Activated T-helper 17 cell treated with anti-CD3 and anti-CD28 coated beads, Interleukin-2, amount 50 U/mL, for 72 hours (primary cell): ENCODE data around the gene CACNA2D1. TPM values are rescaled to one million over a fixed set of nuclear protein-coding genes. Genes with fewer than 3 reads are reported as not detected.
"Not testable (repeated sequence)": the region's sequence is repeated elsewhere in the genome, so short reads cannot be mapped to it uniquely, and the experiment has no call there.

Source experiments
- ATAC-seq: fragments of 150-1000 bp; cut with Tn5 transposase; replicated peaks from 2 replicates; pipeline ENCODE4 v1.10.0; 2021; ENCODE audit warnings: mild to moderate bottlenecking, moderate library complexity
- H3K27ac Mint-ChIP-seq: one replicate; pipeline ENCODE4 v1.8.0; 2022; ENCODE audit warnings: mixed read lengths
- H3K27me3 Mint-ChIP-seq: one replicate; pipeline ENCODE4 v1.8.0; 2022; ENCODE audit warnings: mixed read lengths
- H3K36me3 Mint-ChIP-seq: one replicate; pipeline ENCODE4 v1.8.0; 2022; ENCODE audit warnings: low read depth, mild to moderate bottlenecking, mixed read lengths
- H3K4me1 Mint-ChIP-seq: one replicate; pipeline ENCODE4 v1.8.0; 2022; ENCODE audit warnings: mixed read lengths
- H3K4me3 Mint-ChIP-seq: one replicate; pipeline ENCODE4 v1.8.0; 2022; ENCODE audit warnings: mild to moderate bottlenecking, mixed read lengths
- H3K9me3 Mint-ChIP-seq: one replicate; pipeline ENCODE4 v1.8.0; 2022; ENCODE audit warnings: mixed read lengths
- total RNA-seq, 2 donors: library from RNA; stranded (reverse); gene quantifications; one replicate each; pipeline ENCODE4 v1.2.3, GENCODE V29; 2022

Gene CACNA2D1
- total RNA-seq, 2 donors from 2014 or later = not detected

DNA sequence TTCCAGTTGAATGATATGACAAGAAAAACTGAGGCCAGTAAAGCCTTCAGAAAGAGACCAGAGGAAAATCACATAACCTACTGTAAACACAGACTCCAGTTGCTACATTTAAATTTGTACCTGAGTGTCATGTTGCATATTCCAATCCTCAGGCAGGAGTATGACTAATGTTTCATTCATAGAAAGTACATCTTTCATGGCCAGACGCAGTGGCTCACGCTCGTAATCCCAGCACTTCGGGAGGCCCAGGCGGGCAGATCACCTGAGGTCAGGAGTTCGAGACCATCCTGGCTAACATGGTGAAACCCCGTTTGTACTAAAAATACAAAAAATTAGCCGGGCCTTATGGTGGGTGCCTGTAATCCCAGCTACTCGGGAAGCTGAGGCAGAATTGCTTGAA lies 429.0 kb downstream of the CACNA2D1 start:
- ATAC-seq, H3K4me1 Mint-ChIP-seq, H3K36me3 Mint-ChIP-seq, H3K9me3 Mint-ChIP-seq, H3K27me3 Mint-ChIP-seq, H3K4me3 Mint-ChIP-seq, H3K27ac Mint-ChIP-seq: not testable (repeated sequence)

DNA sequence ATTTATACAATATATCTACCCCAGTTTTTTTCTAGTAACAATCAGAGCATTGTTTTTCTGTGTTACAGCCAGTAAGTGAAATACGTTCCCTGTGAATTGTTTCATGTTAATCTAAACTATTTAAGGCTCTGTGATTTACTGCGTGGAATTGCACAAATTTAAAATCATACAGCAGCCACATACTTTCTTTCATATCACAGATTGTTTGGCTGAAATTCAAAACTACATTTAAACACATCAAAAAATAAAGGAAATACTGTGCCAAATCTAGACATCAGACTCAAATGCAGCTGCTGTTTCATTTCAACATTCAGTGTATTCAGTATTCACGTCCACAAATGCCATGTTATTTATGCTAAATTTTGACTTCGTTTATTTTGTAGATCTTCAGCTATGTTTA lies 431.1 kb downstream of the CACNA2D1 start:
- H3K27me3 Mint-ChIP-seq = no peaks in the 10 kb centered on the region
- ATAC-seq = no peak
- no peaks in the 10 kb centered on the region for H3K4me1 Mint-ChIP-seq
- no peak overlapping the region for H3K4me3 Mint-ChIP-seq
- no peaks in the 10 kb centered on the region for H3K36me3 Mint-ChIP-seq
- no peak overlapping the region for H3K27ac Mint-ChIP-seq
- H3K9me3 Mint-ChIP-seq = peaks cover 4% of the 10 kb centered on the region

DNA sequence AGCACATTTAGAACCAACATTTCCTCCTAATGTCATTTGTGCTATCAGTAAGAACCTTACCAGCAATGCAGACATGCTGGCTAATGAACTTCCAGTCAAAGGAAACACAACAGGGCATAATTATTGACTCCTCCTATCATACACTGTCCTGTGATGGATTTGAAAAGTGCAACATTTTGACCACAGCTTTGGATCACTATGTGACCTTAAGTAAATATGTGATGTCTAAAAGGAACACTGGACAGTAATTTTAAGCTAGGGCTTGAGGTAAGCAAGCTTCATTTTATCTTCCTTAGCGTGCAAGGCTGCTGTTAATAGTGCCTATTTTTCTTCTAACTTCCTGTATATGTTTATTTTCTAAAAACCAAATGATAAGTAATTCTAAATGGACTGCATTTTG lies 433.2 kb downstream of the CACNA2D1 start:
- no peak overlapping the region for H3K27ac Mint-ChIP-seq
- no peaks in the 10 kb centered on the region for H3K4me1 Mint-ChIP-seq
- H3K4me3 Mint-ChIP-seq = no peak overlapping the region
- peaks cover 4% of the 10 kb centered on the region for H3K9me3 Mint-ChIP-seq
- H3K36me3 Mint-ChIP-seq = no peaks in the 10 kb centered on the region
- ATAC-seq = no peak
- H3K27me3 Mint-ChIP-seq = no peaks in the 10 kb centered on the region

DNA sequence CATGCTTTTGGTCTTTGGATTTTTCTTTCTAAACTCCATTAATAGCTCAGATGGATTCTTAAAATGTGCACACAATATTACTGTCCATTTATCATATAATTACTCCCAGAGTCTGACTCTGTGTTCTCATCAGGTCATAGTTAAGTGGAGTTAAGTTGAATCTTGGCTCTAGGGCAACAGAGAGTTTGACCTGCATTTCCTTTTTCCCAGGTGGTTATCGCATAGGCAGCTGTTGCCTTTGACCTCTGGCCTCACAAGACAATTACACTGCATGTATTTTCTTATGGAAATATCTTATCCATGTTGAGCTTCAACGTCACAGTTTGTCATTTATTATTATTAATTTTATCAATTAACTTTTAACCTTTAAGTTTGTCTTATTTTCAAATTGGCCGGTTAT lies 436.3 kb downstream of the CACNA2D1 start:
- no peaks in the 10 kb centered on the region for H3K36me3 Mint-ChIP-seq
- H3K9me3 Mint-ChIP-seq = peaks cover 4% of the 10 kb centered on the region
- no peak overlapping the region for H3K4me3 Mint-ChIP-seq
- no peak overlapping the region for H3K27ac Mint-ChIP-seq
- H3K27me3 Mint-ChIP-seq = no peaks in the 10 kb centered on the region
- no peak for ATAC-seq
- H3K4me1 Mint-ChIP-seq = no peaks in the 10 kb centered on the region

DNA sequence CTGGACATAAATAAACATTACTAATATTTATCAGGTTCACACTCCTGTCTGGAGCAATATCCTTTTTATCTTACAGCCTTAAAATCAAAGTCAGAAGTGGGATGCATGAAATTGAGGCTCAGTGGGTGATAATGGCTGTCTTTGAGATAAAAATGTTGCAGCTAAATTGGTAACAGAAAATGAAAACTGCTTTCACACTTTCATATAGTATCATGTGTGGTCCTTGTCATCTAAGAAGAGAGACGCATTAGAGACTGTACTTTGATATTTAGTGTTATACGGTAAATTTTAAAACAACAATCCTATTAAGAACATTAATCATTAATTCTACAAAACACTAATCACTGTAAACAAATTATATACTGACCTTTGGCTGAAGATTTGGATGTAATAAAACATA lies 438.5 kb downstream of the CACNA2D1 start:
- no peak for ATAC-seq

DNA sequence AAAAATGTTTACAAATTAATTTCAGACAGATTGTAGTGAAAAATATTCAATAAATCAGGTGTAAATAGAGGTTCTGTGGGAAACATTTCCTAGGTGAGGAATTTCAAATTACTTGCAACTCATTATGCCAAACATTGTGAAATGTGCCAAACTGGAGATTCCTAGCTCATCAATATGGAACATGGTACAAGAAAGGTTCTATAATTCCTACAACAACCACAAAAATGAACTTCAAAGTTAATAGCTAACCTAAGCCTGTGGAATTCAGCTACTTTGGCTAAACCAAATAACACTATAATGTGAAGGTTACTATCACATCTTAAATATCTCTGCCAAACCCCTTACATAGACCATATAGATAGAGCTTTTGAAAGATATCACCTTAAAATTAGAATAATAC lies 450.4 kb downstream of the CACNA2D1 start:
- Mint-ChIP-seq H3K27me3 (no peaks in the 10 kb centered on the region), H3K4me1 (no peaks in the 10 kb centered on the region), H3K36me3 (no peaks in the 10 kb centered on the region), H3K9me3 (no peaks in the 10 kb centered on the region), H3K27ac (no peak overlapping the region), H3K4me3 (no peak overlapping the region)
- no peak for ATAC-seq

More for the DNA sequence above, 438.5 kb downstream of the CACNA2D1 start:
- Mint-ChIP-seq H3K36me3 (no peaks in the 10 kb centered on the region), H3K4me1 (no peaks in the 10 kb centered on the region), H3K27me3 (no peaks in the 10 kb centered on the region), H3K27ac (no peak overlapping the region), H3K9me3 (peaks cover 4% of the 10 kb centered on the region), H3K4me3 (no peak overlapping the region)

DNA sequence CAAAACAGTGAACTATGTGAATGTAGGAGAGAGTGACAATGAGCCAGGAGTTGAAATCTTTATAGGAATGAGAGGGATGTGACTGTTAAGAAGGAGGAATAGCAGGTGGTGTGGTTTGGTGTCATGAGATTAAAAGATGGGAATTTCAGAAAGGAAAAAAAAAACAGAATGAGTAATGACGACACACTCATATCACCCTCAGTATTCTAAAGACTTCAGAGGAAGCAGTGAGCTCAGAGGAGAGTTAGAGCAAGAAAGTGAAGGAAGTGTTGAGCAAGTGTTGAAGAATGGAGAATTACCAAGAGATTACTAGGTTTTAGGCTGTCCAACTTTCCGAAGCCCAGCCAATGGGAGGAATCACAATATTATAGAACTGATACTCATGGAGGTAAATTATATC lies 453.2 kb downstream of the CACNA2D1 start:
- Mint-ChIP-seq H3K27me3 (no peaks in the 10 kb centered on the region), H3K9me3 (no peaks in the 10 kb centered on the region), H3K27ac (no peak overlapping the region), H3K4me1 (no peaks in the 10 kb centered on the region), H3K4me3 (no peak overlapping the region), H3K36me3 (no peaks in the 10 kb centered on the region)
- no peak for ATAC-seq

DNA sequence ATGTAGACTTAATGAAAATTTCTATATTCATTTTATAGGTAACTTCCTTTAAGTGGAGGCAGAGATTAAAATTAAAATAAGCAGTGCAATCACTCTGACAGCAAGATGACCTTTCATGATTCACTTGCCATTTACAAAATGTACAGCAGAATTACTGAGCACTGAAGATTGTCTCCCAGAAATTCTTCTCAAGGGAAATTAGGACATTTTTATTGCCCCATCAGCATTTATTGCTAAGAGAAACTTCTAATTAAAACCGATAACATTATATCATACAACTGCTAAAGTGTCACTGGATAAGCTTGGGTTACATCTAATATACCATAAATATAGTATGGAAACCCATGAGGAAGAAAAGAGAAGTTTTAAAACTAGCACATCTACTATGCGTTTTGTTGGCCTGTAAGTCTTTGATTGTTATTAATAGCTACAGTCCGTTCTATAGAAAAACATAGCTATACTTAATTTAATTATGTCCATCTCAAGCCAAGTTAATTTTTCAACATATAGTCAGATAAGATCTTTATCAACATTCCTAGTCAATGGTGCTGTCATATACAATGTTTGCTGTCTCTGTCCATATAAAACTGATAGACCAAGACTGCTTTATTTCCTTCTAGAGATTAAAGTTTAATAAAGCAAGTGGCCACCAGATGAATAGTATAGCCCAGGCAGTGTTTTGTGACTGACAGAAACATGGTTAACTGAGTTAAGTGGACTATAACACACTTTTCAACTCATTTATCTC lies 456.7 kb downstream of the CACNA2D1 start:
- ATAC-seq = no peak
- Mint-ChIP-seq H3K27ac (no peak overlapping the region), H3K4me1 (no peaks in the 10 kb centered on the region), H3K27me3 (no peaks in the 10 kb centered on the region), H3K4me3 (no peak overlapping the region), H3K9me3 (no peaks in the 10 kb centered on the region), H3K36me3 (no peaks in the 10 kb centered on the region)

DNA sequence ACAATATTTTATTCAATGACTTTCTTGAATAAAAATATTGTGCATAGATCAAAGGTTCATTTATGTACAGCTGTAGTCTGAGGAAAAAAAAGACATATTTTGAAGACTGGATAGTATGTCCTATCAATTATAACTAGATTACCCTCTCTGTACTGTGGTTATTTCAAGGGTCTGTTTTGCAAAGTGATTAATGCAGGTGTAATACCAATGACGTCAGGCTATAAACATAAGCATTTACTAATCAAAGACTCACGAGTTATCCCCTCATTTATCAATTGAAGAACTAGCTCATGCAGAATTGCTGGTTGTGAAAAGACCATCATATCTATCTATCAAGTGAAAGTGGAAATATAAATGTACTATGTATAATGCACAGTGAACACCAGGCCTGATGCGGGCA lies 460.2 kb downstream of the CACNA2D1 start:
- Mint-ChIP-seq H3K4me3 (no peak overlapping the region), H3K27me3 (no peaks in the 10 kb centered on the region)

DNA sequence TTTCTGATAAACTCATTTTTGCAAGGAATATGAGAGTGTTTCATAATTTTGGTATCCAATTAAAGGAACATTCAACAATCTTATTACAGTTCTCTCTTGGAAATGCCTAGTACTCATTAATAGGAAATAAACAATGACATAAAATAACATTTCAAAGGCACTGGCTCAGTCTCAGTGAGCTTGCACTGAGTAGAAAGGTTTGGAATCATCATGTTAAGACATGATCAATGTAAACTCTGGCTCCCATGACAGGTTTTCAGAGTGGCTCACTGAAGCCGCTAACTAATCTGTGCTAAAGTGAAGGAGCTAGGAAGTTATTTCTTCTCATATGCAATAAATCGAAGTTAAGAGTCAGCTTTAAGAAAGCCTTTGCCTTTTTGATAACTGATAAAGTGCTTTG lies 470.5 kb downstream of the CACNA2D1 start:
- no peaks in the 10 kb centered on the region for H3K36me3 Mint-ChIP-seq
- ATAC-seq = no peak
- no peaks in the 10 kb centered on the region for H3K27me3 Mint-ChIP-seq

More for the DNA sequence above, 460.2 kb downstream of the CACNA2D1 start:
- no peak for ATAC-seq
- Mint-ChIP-seq H3K27ac (no peak overlapping the region), H3K4me1 (no peaks in the 10 kb centered on the region), H3K9me3 (peaks cover 16% of the 10 kb centered on the region), H3K36me3 (no peaks in the 10 kb centered on the region)

DNA sequence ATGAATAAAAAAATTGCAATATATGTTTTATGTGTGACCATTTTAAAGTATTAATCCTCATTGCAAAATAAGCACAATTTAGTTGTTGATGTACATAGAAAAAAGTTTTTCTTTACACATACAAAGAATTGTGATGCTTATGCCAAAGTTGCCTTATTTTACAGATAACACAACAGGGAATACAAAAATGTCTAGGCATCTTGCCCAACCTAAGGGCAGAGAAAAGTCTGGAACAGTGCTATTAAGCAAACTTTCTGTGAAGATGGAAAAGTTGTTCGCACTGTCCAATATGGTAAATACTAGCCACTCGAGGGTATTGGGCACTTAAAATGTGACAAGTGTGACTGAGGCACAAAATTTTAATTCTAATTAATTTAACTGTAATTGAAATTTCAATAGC lies 483.6 kb downstream of the CACNA2D1 start:
- ATAC-seq = no peak
- H3K4me3 Mint-ChIP-seq = no peak overlapping the region
- H3K27ac Mint-ChIP-seq = no peak overlapping the region
- H3K27me3 Mint-ChIP-seq = no peaks in the 10 kb centered on the region
- no peaks in the 10 kb centered on the region for H3K9me3 Mint-ChIP-seq
- H3K4me1 Mint-ChIP-seq = no peaks in the 10 kb centered on the region
- H3K36me3 Mint-ChIP-seq = no peaks in the 10 kb centered on the region

More for the DNA sequence above, 470.5 kb downstream of the CACNA2D1 start:
- H3K9me3 Mint-ChIP-seq = peaks cover 7% of the 10 kb centered on the region
- H3K4me3 Mint-ChIP-seq = no peak overlapping the region
- no peak overlapping the region for H3K27ac Mint-ChIP-seq
- no peaks in the 10 kb centered on the region for H3K4me1 Mint-ChIP-seq

DNA sequence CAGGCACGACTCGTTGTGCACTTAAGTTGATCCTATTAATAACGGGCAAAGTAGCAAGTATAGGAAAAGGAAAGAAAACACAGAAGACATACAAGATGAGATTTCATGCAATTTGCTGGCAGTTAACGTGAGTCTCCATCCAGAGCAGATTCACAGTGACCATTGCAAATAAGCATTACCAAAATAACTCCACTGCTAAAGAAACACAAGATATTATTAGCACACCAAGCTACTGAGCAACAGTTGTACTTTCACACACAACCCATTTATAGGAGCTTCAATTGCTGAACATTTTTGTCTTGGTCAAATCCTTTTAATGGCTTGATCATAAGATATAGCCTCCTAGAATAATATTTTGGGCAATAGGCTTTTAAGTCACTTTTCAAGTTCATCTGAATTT lies 486.1 kb downstream of the CACNA2D1 start:
- Mint-ChIP-seq H3K4me3 (no peak overlapping the region), H3K4me1 (no peaks in the 10 kb centered on the region), H3K9me3 (peaks cover 3% of the 10 kb centered on the region), H3K27ac (no peak overlapping the region), H3K36me3 (no peaks in the 10 kb centered on the region), H3K27me3 (no peaks in the 10 kb centered on the region)
- ATAC-seq = no peak

DNA sequence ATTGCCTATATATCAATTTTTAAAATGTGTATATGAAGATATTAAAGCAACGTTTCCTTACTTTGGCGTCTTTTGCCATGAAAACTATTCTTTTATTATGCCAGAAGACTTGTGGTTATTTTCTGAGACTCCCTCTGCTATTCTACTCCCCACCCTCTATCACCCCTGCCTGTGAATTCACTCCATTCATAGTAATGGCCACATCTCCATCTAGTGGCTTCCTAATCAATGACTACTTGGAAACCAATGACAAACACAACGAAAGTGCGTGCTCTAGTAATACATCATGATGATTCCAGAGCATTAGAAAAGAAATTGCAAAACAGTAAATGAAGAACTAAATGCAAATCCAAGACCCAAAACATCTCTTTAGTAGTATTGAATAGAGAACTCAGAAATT lies 487.1 kb downstream of the CACNA2D1 start:
- Mint-ChIP-seq H3K27ac (no peak overlapping the region), H3K4me3 (no peak overlapping the region), H3K27me3 (no peaks in the 10 kb centered on the region), H3K4me1 (no peaks in the 10 kb centered on the region), H3K36me3 (no peaks in the 10 kb centered on the region), H3K9me3 (peaks cover 6% of the 10 kb centered on the region)
- no peak for ATAC-seq

DNA sequence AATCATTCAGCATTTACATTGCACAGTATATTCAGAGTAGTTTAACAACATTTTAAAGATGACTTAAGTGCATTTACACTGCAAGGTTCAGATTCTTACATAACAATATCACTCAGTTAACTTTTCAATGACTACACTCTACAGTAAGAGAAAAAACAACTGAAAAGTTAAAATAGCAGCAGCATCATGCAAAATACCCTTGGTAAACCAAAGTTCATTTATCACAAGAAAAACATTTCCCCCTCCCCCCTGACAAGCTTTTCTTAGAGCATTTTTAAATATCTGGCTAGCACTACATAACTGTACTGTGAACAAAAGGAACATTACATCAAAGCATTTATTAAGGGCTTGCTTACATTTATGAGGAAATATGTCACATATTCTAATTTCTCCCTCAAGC lies 494.3 kb downstream of the CACNA2D1 start:
- Mint-ChIP-seq H3K36me3 (no peaks in the 10 kb centered on the region), H3K9me3 (peaks cover 11% of the 10 kb centered on the region), H3K4me1 (no peaks in the 10 kb centered on the region), H3K27ac (no peak overlapping the region), H3K27me3 (no peaks in the 10 kb centered on the region), H3K4me3 (no peak overlapping the region)
- ATAC-seq = no peak

DNA sequence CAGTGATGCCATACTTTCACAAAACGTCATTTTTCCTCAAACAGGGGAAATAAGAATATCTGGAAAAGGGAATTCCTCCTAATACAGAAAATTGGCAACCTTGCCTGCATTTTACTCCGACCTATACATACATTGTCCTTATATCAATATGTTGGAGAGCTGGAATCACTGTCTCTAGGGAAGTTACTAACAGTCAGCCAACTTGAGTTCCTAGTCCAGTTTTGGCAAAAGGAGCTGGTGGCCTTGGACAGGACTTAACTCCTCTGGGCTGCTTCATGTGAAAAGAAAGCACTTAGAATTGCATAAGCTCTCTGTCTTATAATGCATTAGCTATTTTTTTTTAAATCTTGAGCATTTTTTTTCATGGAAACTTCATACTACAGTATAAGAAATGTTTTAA lies 499.5 kb downstream of the CACNA2D1 start:
- Mint-ChIP-seq H3K9me3 (peaks cover 15% of the 10 kb centered on the region), H3K4me3 (no peak overlapping the region), H3K27ac (no peak overlapping the region), H3K4me1 (no peaks in the 10 kb centered on the region), H3K27me3 (no peaks in the 10 kb centered on the region), H3K36me3 (no peaks in the 10 kb centered on the region)
- no peak for ATAC-seq

DNA sequence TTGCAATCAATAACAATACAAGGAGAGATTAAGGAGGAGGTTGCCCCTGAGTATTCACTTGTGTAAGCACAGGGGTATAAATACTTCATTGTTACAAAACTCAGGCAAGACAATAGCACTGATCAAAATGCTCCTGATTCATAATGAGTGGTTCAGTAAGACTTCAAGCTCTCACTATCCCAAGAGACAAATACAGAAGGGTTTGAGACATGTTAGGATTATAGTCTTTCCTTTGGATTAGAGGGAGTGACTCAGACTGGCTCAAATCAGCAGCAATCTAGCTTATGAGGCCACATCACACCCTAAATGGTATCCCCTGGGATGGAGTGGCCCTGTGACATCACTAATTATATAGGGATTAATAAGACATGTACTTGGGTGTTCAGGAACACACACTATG lies 506.5 kb downstream of the CACNA2D1 start:
- H3K4me3 Mint-ChIP-seq = no peak overlapping the region
- no peaks in the 10 kb centered on the region for H3K4me1 Mint-ChIP-seq
- H3K9me3 Mint-ChIP-seq = peaks cover 18% of the 10 kb centered on the region
- H3K36me3 Mint-ChIP-seq = no peaks in the 10 kb centered on the region
- no peak for ATAC-seq
- H3K27me3 Mint-ChIP-seq = no peaks in the 10 kb centered on the region
- no peak overlapping the region for H3K27ac Mint-ChIP-seq
